ENCODE data around the gene INPP5B. TPM values are rescaled to one million over a fixed set of nuclear protein-coding genes. Genes with fewer than 3 reads are reported as not detected.
"Not testable (repeated sequence)": the region's sequence is repeated elsewhere in the genome, so short reads cannot be mapped to it uniquely, and the experiment has no call there.

INPP5B gene
- polyA plus RNA-seq, 3 donors from 2014 or later = 11.1 to 28.0 (median 13.6) TPM

GRCh38 chr1:37919277-37919676 is 27.6 kb downstream of the INPP5B start:
- Mint-ChIP-seq H3K27ac (peak overlapping the region in 4 of 6 donors; percentile 40 to 68 (median 54)), H3K36me3 (no peaks in the 10 kb centered on the region)

GRCh38 chr1:37915476-37916093 is 31.3 kb downstream of the INPP5B start:
- H3K4me1 Mint-ChIP-seq = peaks cover 18 to 26% of the 10 kb centered on the region in 2 donors
- H3K4me3 Mint-ChIP-seq = no peak overlapping the region
- H3K27me3 Mint-ChIP-seq (ENCODE audit: low read depth in 3 of 3) = peaks cover 0 to 1% (median 0%) of the 10 kb centered on the region in 3 donors
- H3K27ac Mint-ChIP-seq = no peak overlapping the region
- H3K36me3 Mint-ChIP-seq = no peaks in the 10 kb centered on the region
- H3K9me3 Mint-ChIP-seq = no peaks in the 10 kb centered on the region
- DNase-seq = no peak

More at GRCh38 chr1:37919277-37919676, 27.6 kb downstream of the INPP5B start:
- H3K9me3 Mint-ChIP-seq = no peaks in the 10 kb centered on the region
- DNase-seq = peak in 2 of 3 donors; percentile 20 to 22
- H3K4me1 Mint-ChIP-seq = peaks cover 40 to 53% of the 10 kb centered on the region in 2 donors
- H3K27me3 Mint-ChIP-seq (ENCODE audit: low read depth in 3 of 3) = peaks cover 0 to 1% (median 0%) of the 10 kb centered on the region in 3 donors
- H3K4me3 Mint-ChIP-seq = no peak overlapping the region

- no peak for DNase-seq
- no peaks in the 10 kb centered on the region for H3K9me3 Mint-ChIP-seq
- H3K4me1 Mint-ChIP-seq = peaks cover 17 to 20% of the 10 kb centered on the region in 2 donors
- peaks cover 0 to 1% (median 0%) of the 10 kb centered on the region in 3 donors for H3K27me3 Mint-ChIP-seq (ENCODE audit: low read depth in 3 of 3)
- H3K36me3 Mint-ChIP-seq = no peaks in the 10 kb centered on the region
- H3K27ac Mint-ChIP-seq = no peak overlapping the region
- H3K4me3 Mint-ChIP-seq = no peak overlapping the region
These were observed 32.0 kb downstream of the INPP5B start for GRCh38 chr1:37914719-37915475.

GRCh38 chr1:37911478-37911877 is 35.4 kb downstream of the INPP5B start:
- not testable (repeated sequence) for H3K36me3 Mint-ChIP-seq; H3K9me3 Mint-ChIP-seq; H3K4me3 Mint-ChIP-seq; H3K27me3 Mint-ChIP-seq (ENCODE audit: low read depth in 3 of 3); DNase-seq; H3K27ac Mint-ChIP-seq
- H3K4me1 Mint-ChIP-seq = peaks cover 22 to 32% of the 10 kb centered on the region in 2 donors

DNA sequence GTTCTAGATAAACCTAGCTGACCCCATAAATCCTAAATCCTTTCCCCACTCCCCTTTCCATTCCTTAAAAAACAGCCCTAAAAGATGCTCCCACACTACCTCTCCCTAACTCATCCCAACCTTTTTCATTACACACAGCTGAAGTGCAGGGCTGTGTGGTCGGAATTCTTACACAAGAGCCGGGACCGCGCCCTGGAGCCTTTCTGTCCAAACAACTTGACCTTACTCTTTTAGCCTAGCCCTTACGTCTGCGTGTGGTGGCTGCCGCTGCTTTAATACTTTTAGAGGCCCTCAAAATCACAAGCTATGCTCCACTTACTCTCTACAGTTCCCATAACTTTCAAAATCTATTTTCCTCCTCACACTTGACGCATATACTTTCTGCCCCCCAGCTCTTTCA is 36.0 kb downstream of the INPP5B start:
- H3K36me3 Mint-ChIP-seq = peaks cover 5 to 13% (median 7%) of the 10 kb centered on the region in 3 donors
- not testable (repeated sequence) for H3K27ac Mint-ChIP-seq; H3K9me3 Mint-ChIP-seq; H3K27me3 Mint-ChIP-seq (ENCODE audit: low read depth in 3 of 3); H3K4me3 Mint-ChIP-seq; DNase-seq
- peaks cover 22 to 37% of the 10 kb centered on the region in 2 donors for H3K4me1 Mint-ChIP-seq

DNA sequence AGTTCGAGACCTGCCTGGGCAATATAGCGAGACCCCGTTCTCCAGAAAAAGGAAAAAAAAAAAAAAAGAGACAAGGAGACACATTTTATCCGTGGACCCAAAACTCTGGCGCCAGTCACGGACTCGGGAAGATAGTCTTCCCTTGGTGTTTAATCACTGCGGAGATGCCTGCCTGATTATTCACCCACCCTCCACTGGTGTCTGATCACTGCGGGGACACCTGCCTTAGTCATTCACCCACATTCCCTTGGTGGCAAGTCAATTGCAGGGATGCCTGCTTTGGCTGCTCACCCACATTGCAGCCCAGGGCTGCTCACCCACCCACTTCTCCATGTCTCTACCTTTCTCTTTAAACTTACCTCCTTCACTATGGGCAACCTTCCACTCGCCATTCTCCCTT is 38.3 kb downstream of the INPP5B start:
- Mint-ChIP-seq H3K4me1 (peaks cover 22 to 37% of the 10 kb centered on the region in 2 donors), H3K27ac (peak overlapping the region in 1 of 6 donors; percentile 32)

GRCh38 chr1:37907416-37908125 is 39.3 kb downstream of the INPP5B start:
- not testable (repeated sequence) for H3K4me3 Mint-ChIP-seq; H3K27me3 Mint-ChIP-seq (ENCODE audit: low read depth in 3 of 3); H3K9me3 Mint-ChIP-seq; DNase-seq
- Mint-ChIP-seq H3K27ac (peak overlapping the region in 2 of 6 donors; percentile 28 to 68), H3K36me3 (peaks cover 5 to 13% (median 7%) of the 10 kb centered on the region in 3 donors), H3K4me1 (peaks cover 26 to 44% of the 10 kb centered on the region in 2 donors)

More for the DNA sequence above, 38.3 kb downstream of the INPP5B start:
- not testable (repeated sequence) for H3K9me3 Mint-ChIP-seq; DNase-seq; H3K27me3 Mint-ChIP-seq (ENCODE audit: low read depth in 3 of 3); H3K4me3 Mint-ChIP-seq
- peaks cover 5 to 13% (median 7%) of the 10 kb centered on the region in 3 donors for H3K36me3 Mint-ChIP-seq

GRCh38 chr1:37906591-37906990 is 40.3 kb downstream of the INPP5B start:
- not testable (repeated sequence) for H3K4me3 Mint-ChIP-seq; DNase-seq; H3K9me3 Mint-ChIP-seq; H3K27me3 Mint-ChIP-seq (ENCODE audit: low read depth in 3 of 3)
- Mint-ChIP-seq H3K36me3 (peaks cover 5 to 13% (median 7%) of the 10 kb centered on the region in 3 donors), H3K27ac (peak overlapping the region in 1 of 6 donors; percentile 22), H3K4me1 (peaks cover 35 to 54% of the 10 kb centered on the region in 2 donors)

GRCh38 chr1:37905727-37906126 is 41.1 kb downstream of the INPP5B start:
- H3K4me3 Mint-ChIP-seq = no peak overlapping the region
- no peak for DNase-seq
- peak overlapping the region in 1 of 6 donors; percentile 24 for H3K27ac Mint-ChIP-seq
- H3K9me3 Mint-ChIP-seq = peaks cover 0 to 3% (median 0%) of the 10 kb centered on the region in 6 donors
- peaks cover 42 to 62% of the 10 kb centered on the region in 2 donors for H3K4me1 Mint-ChIP-seq
- peaks cover 2% of the 10 kb centered on the region in 3 donors for H3K27me3 Mint-ChIP-seq (ENCODE audit: low read depth in 3 of 3)
- H3K36me3 Mint-ChIP-seq = peaks cover 5 to 13% (median 7%) of the 10 kb centered on the region in 3 donors

DNA sequence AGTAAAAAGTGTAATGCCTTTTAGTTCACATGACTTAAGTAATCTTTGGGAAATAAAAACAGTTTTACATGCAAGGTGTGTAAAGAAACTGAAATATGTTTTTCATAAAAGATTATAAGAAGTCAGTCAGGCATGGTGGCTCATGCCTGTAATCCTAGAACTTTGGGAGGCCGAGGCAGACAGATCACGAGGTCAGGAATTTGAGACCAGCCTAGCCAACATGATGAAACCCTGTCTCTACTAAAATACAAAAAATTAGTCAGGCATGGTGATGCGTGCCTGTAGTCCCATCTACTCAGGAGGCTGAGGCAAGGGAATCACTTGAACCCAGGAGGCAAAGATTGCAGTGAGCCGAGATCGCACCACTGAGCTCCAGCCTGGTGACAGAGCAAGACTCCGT is 42.9 kb downstream of the INPP5B start:
- H3K4me1 Mint-ChIP-seq = peaks cover 33 to 54% of the 10 kb centered on the region in 2 donors
- H3K9me3 Mint-ChIP-seq; DNase-seq; H3K27ac Mint-ChIP-seq; H3K27me3 Mint-ChIP-seq (ENCODE audit: low read depth in 3 of 3); H3K4me3 Mint-ChIP-seq: not testable (repeated sequence)
- H3K36me3 Mint-ChIP-seq = peaks cover 4 to 13% (median 7%) of the 10 kb centered on the region in 3 donors

DNA sequence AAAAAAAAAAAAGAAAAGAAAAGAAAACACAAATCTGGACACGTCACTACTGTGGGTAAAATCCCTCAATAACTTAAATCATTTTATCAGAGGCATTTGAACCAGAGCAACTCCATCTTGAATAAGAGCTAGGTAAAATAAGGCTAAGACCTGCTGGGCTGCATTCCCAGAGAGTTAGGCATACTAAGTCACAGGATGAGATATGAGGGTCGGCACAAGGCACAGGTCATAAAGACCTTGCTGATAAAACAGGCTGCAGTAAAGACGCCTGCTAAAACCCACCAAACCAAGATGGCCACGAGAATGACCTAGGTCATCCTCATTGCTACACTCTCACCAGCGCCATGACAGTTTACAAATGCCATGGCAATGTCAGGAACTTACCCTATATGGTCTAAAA is 43.9 kb downstream of the INPP5B start:
- DNase-seq = no peak
- H3K36me3 Mint-ChIP-seq = peaks cover 0 to 10% (median 7%) of the 10 kb centered on the region in 3 donors
- H3K9me3 Mint-ChIP-seq = no peaks in the 10 kb centered on the region
- peaks cover 0 to 2% (median 0%) of the 10 kb centered on the region in 3 donors for H3K27me3 Mint-ChIP-seq (ENCODE audit: low read depth in 3 of 3)
- H3K4me3 Mint-ChIP-seq = no peak overlapping the region
- peaks cover 27 to 46% of the 10 kb centered on the region in 2 donors for H3K4me1 Mint-ChIP-seq
- H3K27ac Mint-ChIP-seq = peak overlapping the region in 2 of 6 donors; percentile 17 to 45

- Mint-ChIP-seq H3K27ac (peak overlapping the region; percentile 75 to 93 (median 86)), H3K4me3 (peak overlapping the region; percentile 36 to 72 (median 69)), H3K4me1 (peaks cover 23 to 35% of the 10 kb centered on the region in 2 donors), H3K9me3 (no peaks in the 10 kb centered on the region), H3K27me3 (ENCODE audit: low read depth in 3 of 3) (peaks cover 0 to 2% (median 0%) of the 10 kb centered on the region in 3 donors), H3K36me3 (peaks cover 0 to 4% (median 1%) of the 10 kb centered on the region in 3 donors)
- no peak for DNase-seq
These were observed 45.0 kb downstream of the INPP5B start for GRCh38 chr1:37901893-37902225.

GRCh38 chr1:37901191-37901892 is 45.5 kb downstream of the INPP5B start:
- Mint-ChIP-seq H3K4me1 (peaks cover 21 to 30% of the 10 kb centered on the region in 2 donors), H3K27ac (peak overlapping the region; percentile 75 to 93 (median 86)), H3K9me3 (no peaks in the 10 kb centered on the region), H3K36me3 (peaks cover 0 to 2% (median 0%) of the 10 kb centered on the region in 3 donors), H3K4me3 (peak overlapping the region; percentile 36 to 72 (median 69)), H3K27me3 (ENCODE audit: low read depth in 3 of 3) (peaks cover 0 to 2% (median 0%) of the 10 kb centered on the region in 3 donors)
- DNase-seq = peak in 1 of 3 donors; percentile 25
